Natural killer cell treated with Interleukin-12 subunit alpha and Interleukin-12 subunit beta and Interleukin-15 and Interleukin-18, amount 100 ng/mL, for 72 hours (primary cell): Measurements from ENCODE around the gene RIN2. TPM values are rescaled to one million over a fixed set of nuclear protein-coding genes. Genes with fewer than 3 reads are reported as not detected.
A peak's percentile ranks its signal among the peaks of the same experiment; 100 is the strongest.

ENCODE experiments used
- ATAC-seq, 2 donors: fragments of 150-1000 bp; cut with Tn5 transposase in 1 of 2; sonication (Bioruptor Pico), chemical (Tn5 transposase) in 1 of 2; 2 replicates each; pipeline ENCODE4 v1.10.0; 2021
- DNase-seq: peaks from one replicate; pipeline ENCODE4 v3.0.0; 2022; ENCODE audit warnings: low spot score
- H3K27ac Mint-ChIP-seq, 2 donors: 1 replicate in 1 of 2; 2 replicates in 1 of 2; pipeline ENCODE4 v1.8.0; 2022; ENCODE audit warnings: mixed read lengths in 2 of 2, mild to moderate bottlenecking in 1 of 2, moderate library complexity in 1 of 2
- H3K27me3 Mint-ChIP-seq, 2 donors: 1 replicate in 1 of 2; 2 replicates in 1 of 2; pipeline ENCODE4 v1.8.0; 2022; ENCODE audit warnings: mixed read lengths in 2 of 2
- H3K36me3 Mint-ChIP-seq: one replicate; pipeline ENCODE4 v1.8.0; 2022; ENCODE audit warnings: mixed read lengths
- H3K4me1 Mint-ChIP-seq, 2 donors: 1 replicate in 1 of 2; 2 replicates in 1 of 2; pipeline ENCODE4 v1.8.0; 2022; ENCODE audit warnings: low read depth in 2 of 2, mixed read lengths in 2 of 2, mild to moderate bottlenecking in 1 of 2
- H3K4me3 Mint-ChIP-seq: one replicate; pipeline ENCODE4 v1.8.0; 2022; ENCODE audit warnings: mixed read lengths
- H3K9me3 Mint-ChIP-seq: 2 replicates; pipeline ENCODE4 v1.8.0; 2022; ENCODE audit warnings: mixed read lengths
- total RNA-seq, 2 donors: library from RNA; stranded (reverse); gene quantifications; one replicate each; pipeline ENCODE4 v1.2.3, GENCODE V29; 2022

RIN2 gene
- total RNA-seq, 2 donors from 2014 or later = not detected

- Mint-ChIP-seq H3K27me3 (peaks cover 23 to 31% of the 10 kb centered on the region in 2 donors), H3K4me3 (no peak overlapping the region), H3K4me1 (no peaks in the 10 kb centered on the region), H3K9me3 (no peaks in the 10 kb centered on the region), H3K27ac (no peak overlapping the region), H3K36me3 (no peaks in the 10 kb centered on the region)
- DNase-seq (no peak), ATAC-seq (no peak)
Observed at GRCh38 chr20:19761841-19762240, 3.8 kb downstream of the RIN2 start.

DNA sequence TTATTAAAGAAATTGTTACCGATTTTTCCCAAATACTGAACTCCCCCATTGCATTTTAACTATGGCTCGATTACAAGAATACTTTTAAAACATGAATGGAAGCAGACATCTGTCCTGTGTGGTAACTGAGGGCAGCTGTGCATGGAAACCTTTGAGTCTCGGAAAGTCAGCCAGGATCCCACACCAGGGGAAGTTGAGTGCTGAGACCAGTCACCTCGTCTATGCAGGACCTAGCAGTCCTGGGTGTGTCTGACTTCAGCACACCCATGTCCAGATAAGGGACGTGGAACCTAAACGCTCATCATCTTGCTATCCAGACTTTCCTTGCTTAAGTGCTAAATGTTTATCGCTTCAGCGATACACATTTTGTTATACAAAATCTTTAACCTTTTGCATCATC is 6.1 kb downstream of the RIN2 start:
- H3K4me3 Mint-ChIP-seq = no peak overlapping the region
- DNase-seq (no peak), ATAC-seq (no peak)
- no peaks in the 10 kb centered on the region for H3K9me3 Mint-ChIP-seq
- no peak overlapping the region for H3K27ac Mint-ChIP-seq
- H3K36me3 Mint-ChIP-seq = no peaks in the 10 kb centered on the region
- H3K27me3 Mint-ChIP-seq = peaks cover 20 to 27% of the 10 kb centered on the region in 2 donors
- H3K4me1 Mint-ChIP-seq = no peaks in the 10 kb centered on the region

DNA sequence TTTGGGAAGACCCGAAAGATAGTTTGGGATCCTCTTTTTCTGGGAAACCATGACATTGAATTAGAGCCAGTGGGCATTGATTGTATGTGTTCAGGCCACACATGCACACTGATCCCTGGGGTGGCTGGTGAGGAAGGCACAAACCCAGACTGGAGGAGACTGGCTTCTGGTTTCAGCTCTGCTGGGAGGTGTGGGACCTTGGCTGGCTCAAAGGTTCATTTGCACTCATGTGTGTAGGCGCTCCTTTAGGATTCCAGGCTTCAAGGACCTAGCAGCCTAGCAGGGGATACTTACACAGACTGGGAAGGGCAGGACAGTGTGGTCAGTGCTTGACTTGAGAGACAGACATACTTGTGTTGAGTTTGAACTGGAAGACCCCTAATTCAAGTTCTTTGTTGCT is 7.2 kb downstream of the RIN2 start:
- DNase-seq (no peak), ATAC-seq (peak in 1 of 2 donors; percentile 55)
- no peak overlapping the region for H3K4me3 Mint-ChIP-seq
- no peaks in the 10 kb centered on the region for H3K4me1 Mint-ChIP-seq
- H3K27ac Mint-ChIP-seq = no peak overlapping the region
- H3K9me3 Mint-ChIP-seq = no peaks in the 10 kb centered on the region
- H3K27me3 Mint-ChIP-seq = peaks cover 16 to 25% of the 10 kb centered on the region in 2 donors
- H3K36me3 Mint-ChIP-seq = no peaks in the 10 kb centered on the region

- H3K9me3 Mint-ChIP-seq = no peaks in the 10 kb centered on the region
- no peak for DNase-seq
- no peak overlapping the region for H3K27ac Mint-ChIP-seq
- no peak for ATAC-seq
- peaks cover 16 to 25% of the 10 kb centered on the region in 2 donors for H3K27me3 Mint-ChIP-seq
- H3K4me3 Mint-ChIP-seq = no peak overlapping the region
- H3K36me3 Mint-ChIP-seq = no peaks in the 10 kb centered on the region
- no peaks in the 10 kb centered on the region for H3K4me1 Mint-ChIP-seq
Observed at GRCh38 chr20:19765913-19766312, 7.9 kb downstream of the RIN2 start.

DNA sequence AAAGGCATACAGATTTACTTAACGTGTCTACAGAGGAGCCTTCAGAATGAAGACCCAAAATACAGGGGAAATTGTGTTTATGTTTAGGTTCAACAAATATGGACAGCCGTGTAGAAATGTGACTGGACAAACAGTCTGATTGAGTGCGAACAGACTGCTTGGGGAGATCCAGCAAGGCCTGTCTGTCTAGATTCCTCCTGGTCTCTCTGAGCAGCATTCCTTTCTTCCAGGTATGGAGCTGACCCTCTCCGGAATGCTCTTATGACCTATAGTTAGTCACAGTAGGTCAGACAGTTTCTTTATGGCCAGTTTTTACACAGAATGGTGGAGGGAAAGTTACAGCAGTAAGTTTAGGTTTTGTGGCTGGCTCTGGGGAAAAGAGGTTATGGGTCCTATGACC is 9.0 kb downstream of the RIN2 start:
- Mint-ChIP-seq H3K4me3 (no peak overlapping the region), H3K9me3 (no peaks in the 10 kb centered on the region), H3K4me1 (no peaks in the 10 kb centered on the region), H3K27me3 (peaks cover 20 to 25% of the 10 kb centered on the region in 2 donors), H3K36me3 (no peaks in the 10 kb centered on the region), H3K27ac (no peak overlapping the region)
- no peak for DNase-seq
- no peak for ATAC-seq

DNA sequence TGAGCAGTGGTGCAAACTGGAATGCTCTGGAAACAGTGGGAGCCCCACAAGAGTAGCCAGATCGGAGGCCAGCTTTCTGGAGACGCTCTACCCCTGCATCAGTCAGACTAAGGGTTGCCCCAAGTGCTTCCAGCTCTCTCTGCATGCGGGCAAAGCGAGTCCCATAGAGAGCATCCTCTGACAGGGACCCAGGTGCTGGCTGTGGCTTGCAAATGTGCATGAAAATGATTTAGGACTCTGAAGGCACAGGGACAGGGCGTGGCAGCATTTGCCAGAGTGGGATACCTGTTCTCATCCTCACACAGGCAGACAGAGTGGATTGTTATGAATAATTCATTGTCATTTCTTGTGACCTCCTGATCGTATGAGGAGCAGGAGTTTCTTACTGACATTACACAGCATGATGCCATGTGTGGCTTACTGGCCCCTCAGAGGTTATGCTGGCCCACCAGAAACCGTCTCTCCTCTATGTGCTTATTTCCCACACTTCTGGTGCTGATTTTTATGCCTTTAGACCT is 10.3 kb downstream of the RIN2 start:
- Mint-ChIP-seq H3K27me3 (peaks cover 19 to 24% of the 10 kb centered on the region in 2 donors), H3K4me1 (no peaks in the 10 kb centered on the region), H3K4me3 (no peak overlapping the region), H3K9me3 (no peaks in the 10 kb centered on the region), H3K36me3 (no peaks in the 10 kb centered on the region), H3K27ac (no peak overlapping the region)
- DNase-seq (no peak), ATAC-seq (no peak)

GRCh38 chr20:19769507-19769906 is 11.4 kb downstream of the RIN2 start:
- H3K9me3 Mint-ChIP-seq = no peaks in the 10 kb centered on the region
- H3K27ac Mint-ChIP-seq = no peak overlapping the region
- no peaks in the 10 kb centered on the region for H3K36me3 Mint-ChIP-seq
- H3K27me3 Mint-ChIP-seq = peaks cover 23 to 24% of the 10 kb centered on the region in 2 donors
- DNase-seq (no peak), ATAC-seq (no peak)
- H3K4me3 Mint-ChIP-seq = no peak overlapping the region
- no peaks in the 10 kb centered on the region for H3K4me1 Mint-ChIP-seq

DNA sequence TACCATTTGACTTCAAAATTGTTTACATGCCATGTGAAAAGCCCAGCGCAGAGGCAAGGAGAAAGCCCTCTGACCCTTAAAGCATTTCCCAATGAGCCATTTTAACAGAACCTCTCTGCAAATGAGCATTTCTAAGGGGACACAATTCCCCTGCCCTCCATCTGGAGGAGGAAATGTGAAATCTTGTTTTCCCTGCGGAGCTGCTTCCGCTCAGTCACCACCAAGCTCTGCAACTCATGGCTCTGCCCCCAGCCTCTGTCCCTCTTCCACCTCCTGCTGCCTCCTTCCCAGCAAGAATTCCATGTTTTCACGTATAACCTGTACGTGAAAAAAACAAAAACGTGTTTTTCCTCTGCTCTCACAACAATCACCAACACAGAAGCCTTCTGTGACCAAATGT is 12.3 kb downstream of the RIN2 start:
- no peaks in the 10 kb centered on the region for H3K36me3 Mint-ChIP-seq
- no peak overlapping the region for H3K4me3 Mint-ChIP-seq
- H3K9me3 Mint-ChIP-seq = no peaks in the 10 kb centered on the region
- H3K27ac Mint-ChIP-seq = no peak overlapping the region
- DNase-seq (no peak), ATAC-seq (no peak)
- no peaks in the 10 kb centered on the region for H3K4me1 Mint-ChIP-seq
- H3K27me3 Mint-ChIP-seq = peaks cover 23 to 24% of the 10 kb centered on the region in 2 donors

DNA sequence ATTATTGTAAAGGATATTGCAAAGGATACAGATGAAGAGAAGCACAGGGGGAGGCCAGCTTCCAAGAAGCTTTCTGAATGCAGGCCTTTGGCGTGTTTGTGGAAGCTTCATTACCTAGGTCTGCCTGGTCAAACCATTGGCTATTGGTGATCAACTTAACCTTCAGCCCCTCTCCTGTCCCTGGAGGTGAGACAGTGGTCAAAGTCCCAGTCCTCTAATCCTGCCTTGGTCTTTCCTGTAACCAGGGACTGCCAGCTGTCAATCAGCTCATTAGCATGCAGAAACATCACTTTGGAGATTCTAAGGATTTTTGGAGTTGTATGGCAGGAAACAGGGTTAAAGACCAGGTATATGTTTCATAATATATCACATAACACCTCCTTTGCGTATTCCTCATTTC is 13.0 kb downstream of the RIN2 start:
- DNase-seq = no peak
- H3K9me3 Mint-ChIP-seq = no peaks in the 10 kb centered on the region
- H3K27me3 Mint-ChIP-seq = peaks cover 23% of the 10 kb centered on the region in 2 donors
- no peaks in the 10 kb centered on the region for H3K36me3 Mint-ChIP-seq
- H3K4me1 Mint-ChIP-seq = no peaks in the 10 kb centered on the region
- no peak overlapping the region for H3K4me3 Mint-ChIP-seq
- no peak overlapping the region for H3K27ac Mint-ChIP-seq
- no peak for ATAC-seq

GRCh38 chr20:19773471-19773870 is 15.4 kb downstream of the RIN2 start:
- no peaks in the 10 kb centered on the region for H3K4me1 Mint-ChIP-seq
- H3K4me3 Mint-ChIP-seq = no peak overlapping the region
- peaks cover 20 to 25% of the 10 kb centered on the region in 2 donors for H3K27me3 Mint-ChIP-seq
- H3K9me3 Mint-ChIP-seq = no peaks in the 10 kb centered on the region
- no peaks in the 10 kb centered on the region for H3K36me3 Mint-ChIP-seq
- no peak for ATAC-seq
- DNase-seq = no peak
- no peak overlapping the region for H3K27ac Mint-ChIP-seq

GRCh38 chr20:19774135-19774933 is 16.3 kb downstream of the RIN2 start:
- ATAC-seq = no peak
- Mint-ChIP-seq H3K27me3 (peaks cover 20 to 22% of the 10 kb centered on the region in 2 donors), H3K9me3 (no peaks in the 10 kb centered on the region), H3K4me1 (no peaks in the 10 kb centered on the region), H3K36me3 (no peaks in the 10 kb centered on the region), H3K27ac (no peak overlapping the region), H3K4me3 (no peak overlapping the region)
- DNase-seq = no peak

GRCh38 chr20:19775353-19776253 is 17.5 kb downstream of the RIN2 start:
- peaks cover 18 to 20% of the 10 kb centered on the region in 2 donors for H3K27me3 Mint-ChIP-seq
- ATAC-seq (no peak), DNase-seq (no peak)
- no peaks in the 10 kb centered on the region for H3K36me3 Mint-ChIP-seq
- H3K9me3 Mint-ChIP-seq = no peaks in the 10 kb centered on the region
- H3K4me1 Mint-ChIP-seq = no peaks in the 10 kb centered on the region
- H3K4me3 Mint-ChIP-seq = no peak overlapping the region
- no peak overlapping the region for H3K27ac Mint-ChIP-seq

DNA sequence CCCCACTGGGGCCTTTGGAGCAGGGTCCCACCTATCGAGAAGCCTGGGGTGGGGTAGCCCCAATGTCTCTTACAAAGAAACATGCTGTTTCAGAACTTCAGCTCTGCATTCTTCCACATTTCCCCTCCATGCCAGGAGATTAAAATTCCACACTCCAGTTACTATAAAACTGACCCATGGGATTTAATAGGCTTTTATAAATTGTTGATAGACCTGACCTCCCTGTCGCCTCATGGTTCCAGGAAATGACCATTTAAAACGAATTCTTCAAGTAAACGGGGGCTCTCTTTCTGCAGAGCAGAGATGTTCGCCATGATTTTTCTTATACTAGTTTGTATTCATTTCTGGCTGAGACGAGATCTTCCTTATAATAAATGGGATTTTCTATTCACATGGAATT is 19.3 kb downstream of the RIN2 start:
- no peaks in the 10 kb centered on the region for H3K4me1 Mint-ChIP-seq
- DNase-seq = no peak
- no peak overlapping the region for H3K4me3 Mint-ChIP-seq
- no peak overlapping the region for H3K27ac Mint-ChIP-seq
- H3K9me3 Mint-ChIP-seq = no peaks in the 10 kb centered on the region
- H3K36me3 Mint-ChIP-seq = no peaks in the 10 kb centered on the region
- peaks cover 9% of the 10 kb centered on the region in 2 donors for H3K27me3 Mint-ChIP-seq
- ATAC-seq = no peak

DNA sequence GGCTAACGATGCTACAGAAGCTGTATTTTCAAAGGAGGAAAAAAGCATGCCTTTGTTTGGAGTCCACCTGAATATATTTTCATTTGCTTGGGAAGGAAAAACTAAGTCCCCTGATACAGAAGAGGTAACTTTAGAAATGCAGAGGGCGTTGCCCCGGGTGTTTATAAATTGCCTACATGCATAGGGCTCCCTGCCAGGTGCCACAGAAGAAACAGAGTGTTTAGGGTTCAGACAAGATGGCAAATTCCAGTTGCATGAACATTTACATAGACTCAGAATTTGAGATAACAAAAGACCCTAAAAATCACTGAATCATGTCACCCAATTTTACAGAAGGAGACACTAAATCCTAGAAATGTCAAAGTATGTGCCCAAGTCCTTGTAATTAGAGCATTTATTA is 19.9 kb downstream of the RIN2 start:
- peaks cover 8 to 9% of the 10 kb centered on the region in 2 donors for H3K27me3 Mint-ChIP-seq
- ATAC-seq = no peak
- DNase-seq = no peak
- H3K4me3 Mint-ChIP-seq = no peak overlapping the region
- H3K36me3 Mint-ChIP-seq = no peaks in the 10 kb centered on the region
- H3K27ac Mint-ChIP-seq = no peak overlapping the region
- no peaks in the 10 kb centered on the region for H3K4me1 Mint-ChIP-seq
- no peaks in the 10 kb centered on the region for H3K9me3 Mint-ChIP-seq
